SK-N-SH (cell line): ENCODE results near the gene IFI16. TPM values are rescaled to one million over a fixed set of nuclear protein-coding genes. Genes with fewer than 3 reads are reported as not detected.

Experiments
- CTCF ChIA-PET: fragments of 300-600, 350-600 bp; formaldehyde crosslinking; extraction: SDS; loops from one replicate; lab custom pipeline; 2021; lab: Yijun Ruan, JAX
- POLR2A ChIA-PET: fragments of 350-600 bp; sonication (Branson Sonifier 250); formaldehyde crosslinking; extraction: SDS; loops from one replicate; lab custom pipeline; 2020; ENCODE audit warnings: antibody characterized with exemption, inconsistent platforms; lab: Yijun Ruan, JAX
- DNase-seq: peaks from one replicate; pipeline ENCODE4 v3.0.0; 2012
- H2AFZ ChIP-seq: fragments of 200-600 bp; sonication (generic); 2 replicates; pipeline ENCODE4 v1.8.1; 2016; ENCODE audit warnings: antibody characterized with exemption, mild to moderate bottlenecking, low read depth
- H3F3A ChIP-seq: fragments of 200-600 bp; sonication (generic); replicated peaks from 2 replicates; pipeline ENCODE3; 2016; ENCODE audit warnings: antibody characterized with exemption, mild to moderate bottlenecking; ENCODE audit not compliant: insufficient read depth
- H3K27ac ChIP-seq, 2 experiments: fragments of 200-500 bp in 1 of 2; fragments of 200-600 bp in 1 of 2; sonication (Bioruptor generic) in 1 of 2; sonication (generic), shearing (Covaris generic) in 1 of 2; 2 replicates each; pipeline versions ENCODE4 v1.5.1 to v1.6.1; 2014 to 2016; ENCODE audit warnings: low read depth in 2 of 2, inconsistent platforms in 1 of 2, low read length in 1 of 2, mild to moderate bottlenecking in 1 of 2, mixed read lengths in 1 of 2
- H3K27me3 ChIP-seq: fragments of 200-600 bp; sonication (generic), shearing (Covaris generic); 2 replicates; pipeline ENCODE4 v1.6.1; 2016; ENCODE audit warnings: mixed run types; ENCODE audit not compliant: insufficient read depth
- H3K36me3 ChIP-seq, 2 experiments: fragments of 200-500 bp in 1 of 2; fragments of 200-600 bp in 1 of 2; sonication (Bioruptor generic) in 1 of 2; sonication (generic) in 1 of 2; replicated peaks in 1 of 2; 2 replicates each; pipeline versions ENCODE3 to v1.5.1; 2014 to 2016; ENCODE audit warnings: low read length in 1 of 2, mild to moderate bottlenecking in 1 of 2; ENCODE audit not compliant: insufficient read depth in 2 of 2, control insufficient read depth in 1 of 2
- H3K4me1 ChIP-seq, 2 experiments: fragments of 200-500 bp in 1 of 2; fragments of 200-600 bp in 1 of 2; sonication (Bioruptor generic) in 1 of 2; sonication (generic), shearing (Covaris generic) in 1 of 2; 2 replicates each; pipeline versions ENCODE4 v1.5.1 to v1.6.1; 2014 to 2016; ENCODE audit warnings: low read depth in 1 of 2, low read length in 1 of 2, mixed run types in 1 of 2; ENCODE audit not compliant: insufficient read depth in 2 of 2, control insufficient read depth in 1 of 2
- H3K4me2 ChIP-seq: fragments of 200-600 bp; sonication (generic), shearing (Covaris generic); 2 replicates; pipeline ENCODE4 v1.6.1; 2017; ENCODE audit warnings: mixed run types
- H3K4me3 ChIP-seq, 2 experiments: fragments of 200-500 bp in 1 of 2; fragments of 200-600 bp in 1 of 2; sonication (Bioruptor generic) in 1 of 2; sonication (generic), shearing (Covaris generic) in 1 of 2; 2 replicates each; pipeline versions ENCODE4 v1.5.1 to v1.8.1; 2014 to 2016; ENCODE audit warnings: low read depth in 2 of 2, inconsistent platforms in 1 of 2, low read length in 1 of 2, mild to moderate bottlenecking in 1 of 2, mixed read lengths in 1 of 2, moderate library complexity in 1 of 2
- H3K79me2 ChIP-seq: fragments of 200-600 bp; sonication (generic); 2 replicates; pipeline ENCODE4 v1.8.1; 2017; ENCODE audit warnings: mild to moderate bottlenecking; ENCODE audit not compliant: insufficient read depth
- H3K9ac ChIP-seq: fragments of 200-600 bp; sonication (generic); 2 replicates; pipeline ENCODE4 v1.6.1; 2017; ENCODE audit warnings: mixed run types
- H3K9me2 ChIP-seq: fragments of 200-600 bp; sonication (generic); 2 replicates; pipeline ENCODE4 v1.6.1; 2017; ENCODE audit warnings: mixed run types
- H3K9me3 ChIP-seq: fragments of 200-600 bp; sonication (generic); 2 replicates; pipeline ENCODE4 v1.6.1; 2017; ENCODE audit warnings: mixed run types, mild to moderate bottlenecking, moderate library complexity
- H4K20me1 ChIP-seq: fragments of 200-600 bp; sonication (generic); 2 replicates; pipeline ENCODE4 v1.6.1; 2017; ENCODE audit warnings: mild to moderate bottlenecking, mixed run types; ENCODE audit not compliant: insufficient read depth
- CTCF ChIP-seq: fragments of 200-600 bp; sonication (generic); IDR thresholded peaks from 2 replicates; pipeline ENCODE4 v1.6.1; 2017; ENCODE audit warnings: antibody characterized with exemption, mild to moderate bottlenecking, moderate library complexity
- EZH2phosphoT487 ChIP-seq: fragments of 200-600 bp; sonication (generic); IDR thresholded peaks from 2 replicates; pipeline ENCODE4 v1.6.1; 2017; ENCODE audit warnings: low read depth, mixed run types, mild to moderate bottlenecking, antibody characterized with exemption, moderate library complexity, borderline replicate concordance
- FOXJ3 ChIP-seq: sonication (generic); formaldehyde crosslinking; IDR thresholded peaks from 2 replicates; pipeline ENCODE4 v1.5.1; 2020; ENCODE audit warnings: mild to moderate bottlenecking, missing genetic modification reagents
- GABPA ChIP-seq: IDR thresholded peaks from 2 replicates; pipeline ENCODE4 v1.4.0; 2012; ENCODE audit warnings: low read depth, mild to moderate bottlenecking
- GATA2 ChIP-seq: sonication (generic); formaldehyde crosslinking; IDR thresholded peaks from 2 replicates; pipeline ENCODE4 v1.5.0; 2020; ENCODE audit warnings: mild to moderate bottlenecking, missing genetic modification reagents
- IRF3 ChIP-seq: fragments of 150-350 bp; IDR thresholded peaks from 2 replicates; pipeline ENCODE4 v1.6.1; 2016; ENCODE audit warnings: mild to moderate bottlenecking, low read depth, low read length
- JUND ChIP-seq: IDR thresholded peaks from 2 replicates; pipeline ENCODE4 v1.4.0; 2012
- MAX ChIP-seq: IDR thresholded peaks from 2 replicates; pipeline ENCODE4 v1.4.0; 2012; ENCODE audit warnings: low read depth
- MXI1 ChIP-seq: IDR thresholded peaks from 2 replicates; pipeline ENCODE4 v1.6.1; 2012; ENCODE audit warnings: mild to moderate bottlenecking, low read depth, low read length, improper control_type of control experiment
- PBX3 ChIP-seq: IDR thresholded peaks from 2 replicates; pipeline ENCODE4; 2012
- POLR2AphosphoS5 ChIP-seq: IDR thresholded peaks from 2 replicates; pipeline ENCODE4 v1.6.1; 2012; ENCODE audit warnings: low read depth, low read length
- RFX5 ChIP-seq: IDR thresholded peaks from 2 replicates; pipeline ENCODE4 v1.6.1; 2012; ENCODE audit warnings: mild to moderate bottlenecking, improper control_type of control experiment, low read length
- RXRA ChIP-seq: IDR thresholded peaks from 2 replicates; pipeline ENCODE4 v1.4.0; 2012; ENCODE audit warnings: low read depth, mild to moderate bottlenecking, borderline replicate concordance
- SIN3A ChIP-seq: IDR thresholded peaks from 2 replicates; pipeline ENCODE4 v1.6.1; 2012; ENCODE audit warnings: low read depth, mild to moderate bottlenecking, low read length, moderate library complexity, borderline replicate concordance
- TCF12 ChIP-seq: IDR thresholded peaks from 2 replicates; pipeline ENCODE4 v1.4.0; 2012
- TEAD4 ChIP-seq: IDR thresholded peaks from 2 replicates; pipeline ENCODE4 v1.4.0; 2012; ENCODE audit warnings: mild to moderate bottlenecking, borderline replicate concordance; ENCODE audit not compliant: insufficient read depth
- USF1 ChIP-seq: IDR thresholded peaks from 2 replicates; pipeline ENCODE4 v1.4.0; 2012; ENCODE audit warnings: low read depth, borderline replicate concordance
- USF2 ChIP-seq: fragments of 150-350 bp; IDR thresholded peaks from 2 replicates; pipeline ENCODE4 v1.6.1; 2017; ENCODE audit warnings: antibody characterized with exemption, low read length, low read depth, borderline replicate concordance
- YY1 ChIP-seq: IDR thresholded peaks from 2 replicates; pipeline ENCODE4 v1.4.0; 2012; ENCODE audit warnings: low read depth, mild to moderate bottlenecking
- WGBS: methylation state at CpG from one replicate; pipeline ENCODE4 v1.1.6; 2017; ENCODE audit warnings: low lambda C conversion rate; 5-methylcytosine and 5-hydroxymethylcytosine counted together
- polyA plus RNA-seq, 3 experiments: library from polyadenylated mRNA; depleted of rRNA; stranded (reverse); fragments of >200 nt; gene quantifications; 2 replicates each; pipeline ENCODE4 v1.2.3, GENCODE V29; 2012

The IFI16 gene
- polyA plus RNA-seq, 1 of the 3 experiments (the other 2 are of a cell fraction), result 56.1 TPM

- TF ChIP-seq MAX (no peak), PBX3 (no peak), CTCF (no peak), TEAD4 (no peak), RXRA (no peak)
Observed at GRCh38 chr1:159058751-159059150, 49.0 kb downstream of the IFI16 start (continued).

- Histone ChIP-seq H3K27me3 (no peaks in the 10 kb centered on the region), H3K4me1 (no peaks in the 10 kb centered on the region; a peak in 1 of 4 replicates), H3K27ac (no peak overlapping the region), H3K79me2 (no peaks in the 10 kb centered on the region), H3F3A (no peaks in the 10 kb centered on the region), H3K36me3 (no peaks in the 10 kb centered on the region), H3K4me3 (no peak overlapping the region), H3K4me2 (no peak overlapping the region), H2AFZ (no peak overlapping the region), H3K9me3 (no peaks in the 10 kb centered on the region), H3K9ac (no peak overlapping the region)
- CTCF ChIA-PET, result no interaction called here
- WGBS, result 77% methylated on average over 8 of the region's 8 CpGs
- TF ChIP-seq YY1 (no peak), POLR2AphosphoS5 (no peak), RFX5 (no peak), MXI1 (no peak), GATA2 (no peak), JUND (no peak), GABPA (no peak), IRF3 (no peak), USF2 (no peak), MAX (no peak), SIN3A (no peak), USF1 (no peak), EZH2phosphoT487 (no peak), TCF12 (no peak), FOXJ3 (no peak)
- TF ChIP-seq, all 33 proteins: peak for 0
- Histone ChIP-seq H4K20me1 (no peaks in the 10 kb centered on the region), H3K9me2 (no peaks in the 10 kb centered on the region)
- no peak for DNase-seq
- POLR2A ChIA-PET, result no interaction called here
Observed at GRCh38 chr1:159065106-159065505, 55.4 kb downstream of the IFI16 start.
